Activated CD4-positive, alpha-beta T cell treated with anti-CD3 and anti-CD28 coated beads for 36 hours (primary cell): Measurements from ENCODE around the gene SMG9. TPM values are rescaled to one million over a fixed set of nuclear protein-coding genes. Genes with fewer than 3 reads are reported as not detected.
"Not testable (repeated sequence)": the region's sequence is repeated elsewhere in the genome, so short reads cannot be mapped to it uniquely, and the experiment has no call there.

Experiments
- ATAC-seq: fragments of 200-7000 bp; cut with Tn5 transposase; one replicate; pipeline ENCODE4 v1.10.0; 2021; ENCODE audit warnings: mild to moderate bottlenecking, moderate library complexity
- CTCF ChIA-PET: fragments of 350-600 bp; sonication (Branson Sonifier 250); formaldehyde crosslinking; loops from one replicate; lab custom pipeline; 2021; ENCODE audit warnings: antibody characterized with exemption; lab: Charles Lee
- POLR2A ChIA-PET: fragments of 350-600 bp; sonication (Branson Sonifier 250); formaldehyde crosslinking; loops from one replicate; lab custom pipeline; 2021; ENCODE audit warnings: antibody characterized with exemption, inconsistent platforms; lab: Charles Lee
- DNase-seq: peaks from one replicate; pipeline ENCODE4 v3.0.0-alpha.2; 2020
- H3K27ac Mint-ChIP-seq: one replicate; pipeline ENCODE4 v1.8.0; 2021; ENCODE audit warnings: mixed read lengths
- H3K27me3 Mint-ChIP-seq: one replicate; pipeline ENCODE4 v1.8.0; 2021; ENCODE audit warnings: mixed read lengths
- H3K36me3 Mint-ChIP-seq: one replicate; pipeline ENCODE4 v1.8.0; 2021; ENCODE audit warnings: low read depth, mixed read lengths
- H3K4me1 Mint-ChIP-seq: one replicate; pipeline ENCODE4 v1.8.0; 2021; ENCODE audit warnings: mixed read lengths
- H3K4me3 Mint-ChIP-seq: one replicate; pipeline ENCODE4 v1.8.0; 2021; ENCODE audit warnings: mild to moderate bottlenecking, moderate library complexity, mixed read lengths
- H3K9me3 Mint-ChIP-seq: one replicate; pipeline ENCODE4 v1.8.0; 2021; ENCODE audit warnings: low read depth, mixed read lengths
- intact Hi-C, 2 experiments: fragments of 100-400 bp; cut with DNase I in 1 of 2; cut with micrococcal nuclease in 1 of 2; formaldehyde crosslinking; loops; one replicate each; pipeline versions ENCODE4 v1.14.2 to v1.15.1; 2022 to 2024; cut with DNase I, micrococcal nuclease
- total RNA-seq, 2 experiments: library from RNA; stranded (reverse); gene quantifications; one replicate each; pipeline ENCODE4 v1.2.3, GENCODE V29; 2021

The SMG9 gene
- total RNA-seq, 2 experiments from 2014 or later = 64.4 to 65.2 TPM

DNA sequence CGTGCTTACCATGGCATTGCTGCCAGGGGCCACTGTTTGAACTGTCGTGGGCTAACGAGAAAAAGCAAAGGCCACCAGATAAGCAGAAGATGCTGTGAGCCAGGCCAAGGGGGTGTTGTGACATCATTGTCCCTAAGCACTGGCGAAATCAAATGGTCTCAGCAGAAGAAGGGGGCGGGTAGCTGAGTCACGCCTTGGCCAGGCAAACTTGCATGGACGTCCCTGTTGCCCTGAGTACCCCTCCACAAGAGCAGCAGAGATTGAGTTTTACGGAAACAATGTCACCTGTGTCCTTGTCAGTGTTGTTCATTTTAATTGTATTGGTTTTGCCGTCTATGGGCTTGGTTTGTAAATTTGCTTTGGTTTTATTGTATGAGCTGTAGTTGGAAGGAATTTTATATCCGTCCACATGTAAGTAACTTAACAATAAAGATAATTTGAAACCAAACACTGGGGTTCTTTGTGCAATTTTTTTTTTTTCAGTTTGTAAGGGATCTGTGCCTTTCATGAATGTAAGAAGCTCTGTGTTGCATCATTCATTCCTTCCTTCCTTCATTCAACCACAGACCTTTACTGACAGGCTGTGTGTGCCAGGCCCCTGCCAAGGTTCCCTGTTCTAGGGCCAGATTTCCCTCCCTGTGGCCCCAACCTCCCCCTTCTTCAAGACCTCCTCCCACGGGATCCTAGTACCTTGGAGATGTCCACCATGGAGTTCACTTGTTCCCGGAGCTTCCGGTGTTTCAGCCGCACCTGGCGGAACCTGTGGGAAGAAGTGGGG is 13.7 kb upstream of the SMG9 start:
- peaks cover 57% of the 10 kb centered on the region for H3K4me1 Mint-ChIP-seq

DNA sequence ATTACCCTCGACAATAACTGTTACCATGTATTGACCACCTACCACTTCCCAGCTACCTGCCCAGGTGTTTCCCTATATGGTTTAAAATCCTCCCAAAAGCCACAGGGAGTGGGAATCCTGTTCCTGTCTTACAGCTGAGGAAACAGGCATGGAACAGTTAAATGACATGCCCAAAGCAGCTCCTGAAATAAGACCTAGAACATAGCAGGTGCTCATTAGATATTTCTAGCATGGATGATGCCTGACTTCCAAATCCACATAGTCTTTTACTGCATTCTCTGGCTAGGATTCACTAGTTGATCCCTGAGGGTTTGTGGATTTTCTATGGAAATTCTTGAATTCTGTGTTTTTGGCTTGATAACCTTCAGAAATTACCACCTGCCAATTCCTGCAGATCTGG is 13.1 kb upstream of the SMG9 start:
- peak overlapping the region; percentile 97 for H3K27ac Mint-ChIP-seq
- intact Hi-C loops = loop anchor here in 1 of 2 experiments (5.0 kb wide), 2 partner anchors 984 to 1691 kb away; partner anchors contain the start of gene ZNF574
- ChIA-PET CTCF (interaction anchor here (0.6 to 6.9 kb wide), 7 partner anchors 9 to 212 kb away, joined by 3 to 94 read pairs (median 5); partner anchors contain the start of gene SMG9), POLR2A (interaction anchor here (1.6 to 3.3 kb wide), 2 partner anchors 10 to 13 kb away, joined by 3 to 41 read pairs; partner anchors contain the start of gene SMG9)
- no peak overlapping the region for H3K4me3 Mint-ChIP-seq
- DNase-seq (no peak), ATAC-seq (no peak)
- H3K4me1 Mint-ChIP-seq = peaks cover 63% of the 10 kb centered on the region
- no peaks in the 10 kb centered on the region for H3K9me3 Mint-ChIP-seq
- H3K36me3 Mint-ChIP-seq = peaks cover 84% of the 10 kb centered on the region
- H3K27me3 Mint-ChIP-seq = no peaks in the 10 kb centered on the region

More for the DNA sequence above, 13.7 kb upstream of the SMG9 start:
- Mint-ChIP-seq H3K36me3 (peaks cover 86% of the 10 kb centered on the region), H3K9me3 (no peaks in the 10 kb centered on the region), H3K27me3 (no peaks in the 10 kb centered on the region), H3K4me3 (no peak overlapping the region), H3K27ac (peak overlapping the region; percentile 35)
- DNase-seq (no peak), ATAC-seq (no peak)
- intact Hi-C loops = loop anchor here in 1 of 2 experiments (5.0 kb wide), 2 partner anchors 984 to 1691 kb away; partner anchors contain the start of gene ZNF574
- POLR2A ChIA-PET = interaction anchor here (1.6 kb wide), 1 partner anchor 9 kb away, joined by 3 read pairs; no protein-coding TSS in a partner anchor
- CTCF ChIA-PET = interaction anchor here (0.5 to 6.9 kb wide), 5 partner anchors 8 to 1216 kb away, joined by 3 to 94 read pairs (median 17); partner anchors contain the start of gene SMG9

DNA sequence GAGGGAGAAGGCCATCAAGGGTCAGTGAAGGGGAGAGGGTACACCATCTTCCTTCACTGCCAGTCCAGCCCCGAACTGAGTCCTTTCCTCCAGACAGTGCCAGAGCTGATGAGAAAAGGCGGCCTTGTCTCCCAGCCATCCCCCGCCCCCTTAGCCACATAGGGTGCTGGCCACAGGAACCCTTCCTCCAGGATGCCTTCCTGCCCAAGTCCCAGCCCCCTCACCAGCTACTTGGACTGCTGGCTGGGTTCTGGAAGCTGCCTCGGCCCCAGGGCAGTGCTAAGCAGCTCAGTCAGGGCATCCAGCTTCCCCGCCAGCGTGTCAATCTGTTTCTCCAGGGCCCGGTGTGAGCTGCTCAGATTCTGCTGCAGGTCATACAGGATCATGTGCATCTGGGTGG is 12.6 kb upstream of the SMG9 start:
- Mint-ChIP-seq H3K27ac (peak overlapping the region; percentile 97), H3K9me3 (no peaks in the 10 kb centered on the region), H3K27me3 (no peaks in the 10 kb centered on the region), H3K4me3 (no peak overlapping the region), H3K36me3 (peaks cover 81% of the 10 kb centered on the region), H3K4me1 (peaks cover 68% of the 10 kb centered on the region)
- DNase-seq (no peak), ATAC-seq (no peak)
- ChIA-PET POLR2A (interaction anchor here (1.1 to 3.3 kb wide), 3 partner anchors 9 to 13 kb away, joined by 3 to 41 read pairs (median 3); partner anchors contain the start of gene SMG9), CTCF (interaction anchor here (0.6 to 6.9 kb wide), 11 partner anchors 9 to 242 kb away, joined by 3 to 94 read pairs (median 5); partner anchors contain the start of genes KCNN4, SMG9 and ZNF283)
- intact Hi-C loops = loop anchor here in 1 of 2 experiments (5.0 kb wide), 2 partner anchors 985 to 1690 kb away; partner anchors contain the start of gene ZNF574

DNA sequence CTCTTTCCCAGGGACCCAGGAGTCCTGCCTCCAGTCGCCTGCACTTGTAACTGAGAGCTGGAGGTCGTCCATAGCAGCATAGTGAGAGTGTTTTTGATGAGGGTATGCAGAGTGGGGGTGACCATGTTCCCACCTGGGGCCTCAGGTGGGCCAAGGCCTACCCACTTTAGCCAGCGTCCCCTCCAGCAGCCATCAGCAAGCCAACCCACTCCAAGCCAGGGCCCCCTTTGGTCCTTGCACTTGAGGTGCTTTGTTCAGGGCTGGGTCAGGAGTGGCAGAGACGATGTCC is 11.9 kb upstream of the SMG9 start:
- Mint-ChIP-seq H3K4me3 (peak overlapping the region; percentile 47), H3K27ac (peak overlapping the region; percentile 97), H3K4me1 (peaks cover 71% of the 10 kb centered on the region), H3K9me3 (no peaks in the 10 kb centered on the region), H3K27me3 (no peaks in the 10 kb centered on the region), H3K36me3 (peaks cover 76% of the 10 kb centered on the region)
- intact Hi-C loops = loop anchor here in 1 of 2 experiments (1.0 to 5.0 kb wide), 3 partner anchors 44 to 1689 kb away; partner anchors contain the start of gene ZNF574
- ATAC-seq (no peak), DNase-seq (no peak)
- ChIA-PET CTCF (interaction anchor here (0.9 to 6.9 kb wide), 14 partner anchors 10 to 327 kb away, joined by 3 to 94 read pairs (median 6); partner anchors contain the start of genes IRGQ, KCNN4, SMG9 and ZNF283), POLR2A (interaction anchor here (1.0 to 3.3 kb wide), 4 partner anchors 10 to 15 kb away, joined by 3 to 41 read pairs (median 6); partner anchors contain the start of gene SMG9)

DNA sequence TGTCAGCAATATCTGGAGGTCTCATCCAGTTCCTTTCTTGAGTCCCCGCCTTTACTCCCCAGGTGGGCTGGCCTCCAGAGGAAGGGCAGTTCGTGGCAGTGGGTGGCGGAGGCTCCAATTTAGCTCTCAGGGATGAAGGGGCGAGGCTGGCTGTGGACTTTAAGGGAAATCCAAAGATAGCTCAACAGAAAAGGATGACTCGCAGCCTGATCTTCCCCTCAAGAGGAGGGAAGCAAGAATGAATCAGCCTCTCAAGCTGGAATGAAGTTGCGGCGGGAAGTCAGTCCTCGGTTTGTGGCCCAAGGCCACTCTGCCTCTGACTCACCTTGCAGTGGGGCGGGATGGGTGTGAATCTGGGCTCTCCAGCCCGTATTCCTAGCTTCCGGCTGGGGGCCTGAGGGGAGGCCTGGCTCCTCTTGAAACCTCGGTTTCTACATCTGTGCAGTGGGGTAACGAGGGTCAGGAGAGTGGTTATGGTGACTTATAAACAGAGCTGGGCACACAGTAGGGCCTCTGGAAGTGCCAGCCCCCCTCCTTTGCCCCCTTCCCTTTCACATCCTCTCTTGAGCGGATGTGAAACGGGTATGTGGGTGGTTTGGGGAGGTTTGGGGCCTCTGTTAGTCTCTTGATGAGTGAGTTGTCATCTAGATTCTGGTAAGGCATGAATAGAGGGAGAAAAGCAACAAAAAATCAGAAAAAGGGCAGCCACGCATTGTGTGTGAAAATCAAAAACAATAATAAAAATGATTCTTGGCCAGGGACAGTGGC is 10.5 kb upstream of the SMG9 start:
- ChIA-PET CTCF (interaction anchor here (0.6 to 6.9 kb wide), 20 partner anchors 11 to 245 kb away, joined by 3 to 94 read pairs (median 6); partner anchors contain the start of genes IRGQ, KCNN4, PLAUR and SMG9), POLR2A (interaction anchor here (0.5 to 3.3 kb wide), 7 partner anchors 11 to 330 kb away, joined by 3 to 41 read pairs (median 7); partner anchors contain the start of genes KCNN4 and SMG9)
- Mint-ChIP-seq H3K4me1 (peaks cover 71% of the 10 kb centered on the region), H3K9me3 (no peaks in the 10 kb centered on the region), H3K4me3 (peak overlapping the region; percentile 47), H3K27me3 (no peaks in the 10 kb centered on the region), H3K36me3 (peaks cover 64% of the 10 kb centered on the region), H3K27ac (peak overlapping the region; percentile 97)
- DNase-seq (peak; percentile 92), ATAC-seq (peak; percentile 81)
- intact Hi-C loops = loop anchor here (1.0 to 5.0 kb wide), 9 partner anchors 11 to 1688 kb away; partner anchors contain the start of genes SMG9 (in 2 of the 2) and ZNF574 (in 1 of the 2)

DNA sequence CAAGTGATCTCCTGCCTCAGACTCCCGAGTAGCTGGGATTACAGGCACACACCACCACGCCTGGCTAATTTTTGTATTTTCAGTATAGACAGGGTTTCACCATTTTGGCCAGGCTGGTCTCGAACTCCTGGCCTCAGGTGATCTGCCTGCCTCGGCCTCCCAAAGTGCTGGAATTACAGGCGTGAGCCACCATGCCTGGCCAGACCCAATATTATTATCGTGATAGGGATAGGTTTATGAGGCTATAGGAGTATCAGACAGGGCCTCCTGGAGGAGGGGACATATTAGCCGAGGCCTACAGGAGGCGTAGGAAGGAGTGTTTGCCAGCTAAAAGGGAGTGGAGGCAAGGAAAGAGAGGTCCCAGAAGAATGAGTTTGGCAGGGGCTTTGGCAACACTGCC is 9.9 kb upstream of the SMG9 start:
- ChIA-PET CTCF (interaction anchor here (0.8 to 6.9 kb wide), 13 partner anchors 10 to 245 kb away, joined by 3 to 94 read pairs (median 8); partner anchors contain the start of genes IRGQ, KCNN4, PLAUR and SMG9), POLR2A (interaction anchor here (0.5 to 3.3 kb wide), 6 partner anchors 10 to 329 kb away, joined by 3 to 41 read pairs (median 6); partner anchors contain the start of genes KCNN4 and SMG9)
- not testable (repeated sequence) for H3K9me3 Mint-ChIP-seq, DNase-seq, ATAC-seq, H3K27me3 Mint-ChIP-seq
- intact Hi-C loops = loop anchor here (1.0 to 5.0 kb wide), 9 partner anchors 10 to 1687 kb away; partner anchors contain the start of genes SMG9 (in 2 of the 2) and ZNF574 (in 1 of the 2)
- H3K4me1 Mint-ChIP-seq = peaks cover 70% of the 10 kb centered on the region
- peaks cover 58% of the 10 kb centered on the region for H3K36me3 Mint-ChIP-seq
- H3K4me3 Mint-ChIP-seq = peak overlapping the region; percentile 47
- peak overlapping the region; percentile 97 for H3K27ac Mint-ChIP-seq

DNA sequence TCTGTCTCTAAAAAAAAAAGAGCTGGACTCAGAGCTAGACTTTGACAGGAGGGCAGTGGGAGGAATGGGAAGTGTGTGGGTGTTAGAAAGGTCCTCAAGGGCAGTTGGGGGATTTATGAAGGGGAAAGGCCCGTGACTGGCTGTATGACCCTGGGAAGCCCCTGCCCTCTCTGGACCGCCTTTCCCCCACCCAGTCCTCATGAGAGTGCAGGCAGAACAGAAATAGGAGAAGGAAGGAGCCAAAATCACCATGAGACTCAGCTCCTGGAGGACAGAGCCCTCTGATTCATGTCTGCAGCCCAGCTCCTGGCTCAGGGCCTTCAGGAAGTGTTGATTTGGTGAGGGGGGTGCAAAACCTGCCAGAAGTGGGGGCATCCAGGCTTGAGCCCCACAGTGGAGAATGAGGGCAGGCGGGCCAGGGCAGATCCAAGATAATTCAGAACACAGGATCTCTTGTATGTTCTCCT is 8.7 kb upstream of the SMG9 start:
- H3K4me3 Mint-ChIP-seq = peak overlapping the region; percentile 7
- peaks cover 73% of the 10 kb centered on the region for H3K4me1 Mint-ChIP-seq
- ATAC-seq = no peak
- no peaks in the 10 kb centered on the region for H3K9me3 Mint-ChIP-seq
- CTCF ChIA-PET = interaction anchor here (0.7 to 6.9 kb wide), 6 partner anchors 9 to 62 kb away, joined by 3 to 94 read pairs (median 6); partner anchors contain the start of gene SMG9
- POLR2A ChIA-PET = interaction anchor here (0.6 to 0.8 kb wide), 2 partner anchors 10 to 245 kb away, joined by 3 read pairs; no protein-coding TSS in a partner anchor
- peak overlapping the region; percentile 86 for H3K27ac Mint-ChIP-seq
- H3K36me3 Mint-ChIP-seq = peaks cover 46% of the 10 kb centered on the region
- intact Hi-C loops = no loop called here
- peak; percentile 36 for DNase-seq
- no peaks in the 10 kb centered on the region for H3K27me3 Mint-ChIP-seq

DNA sequence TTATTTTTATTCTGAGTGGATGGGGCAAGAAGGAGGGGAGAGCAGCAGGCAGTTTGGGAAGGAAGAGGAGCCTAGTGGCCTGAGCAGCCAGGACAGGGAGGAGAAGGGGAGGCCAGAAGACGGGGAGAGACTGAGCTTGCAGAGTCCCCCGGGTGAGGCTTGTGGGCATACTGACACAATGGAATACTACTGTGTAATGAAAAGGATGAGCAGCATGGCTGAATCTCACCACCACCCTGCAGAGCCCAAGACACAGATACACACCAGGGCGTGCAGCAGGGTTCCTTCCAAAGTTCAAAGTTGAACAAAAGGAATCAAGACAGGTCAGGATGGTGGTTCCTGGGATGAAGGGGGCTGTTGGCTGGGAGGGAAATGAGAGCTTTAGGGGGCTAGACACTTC is 8.1 kb upstream of the SMG9 start:
- Mint-ChIP-seq H3K27ac (peak overlapping the region; percentile 77), H3K4me3 (no peak overlapping the region), H3K27me3 (no peaks in the 10 kb centered on the region), H3K9me3 (no peaks in the 10 kb centered on the region), H3K36me3 (peaks cover 44% of the 10 kb centered on the region), H3K4me1 (peaks cover 73% of the 10 kb centered on the region)
- DNase-seq (no peak), ATAC-seq (no peak)
- intact Hi-C loops = no loop called here
- ChIA-PET POLR2A (no interaction called here), CTCF (interaction anchor here (0.7 to 6.9 kb wide), 9 partner anchors 9 to 94 kb away, joined by 3 to 94 read pairs (median 5); partner anchors contain the start of gene SMG9)

DNA sequence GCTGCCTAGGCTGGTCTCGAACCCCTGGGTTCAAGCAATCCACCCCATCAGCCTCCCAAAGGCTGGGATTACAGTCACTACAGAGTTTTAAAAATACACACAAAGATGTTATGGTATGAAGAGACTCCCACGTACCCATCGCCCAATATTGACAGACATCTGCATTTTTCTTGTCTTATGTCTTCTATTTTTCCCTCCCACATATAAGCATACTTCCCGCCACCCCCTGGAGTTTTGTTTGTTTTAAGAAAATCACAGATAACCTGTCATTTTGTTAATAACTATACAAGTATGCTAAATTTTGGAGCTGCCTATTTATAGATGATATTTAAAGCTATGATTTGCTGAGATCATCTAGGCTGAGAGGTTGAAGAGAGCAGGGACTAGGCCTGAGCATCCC is 6.2 kb upstream of the SMG9 start:
- Mint-ChIP-seq H3K27me3 (no peaks in the 10 kb centered on the region), H3K4me1 (peaks cover 73% of the 10 kb centered on the region), H3K27ac (no peak overlapping the region), H3K9me3 (no peaks in the 10 kb centered on the region), H3K36me3 (peaks cover 41% of the 10 kb centered on the region), H3K4me3 (no peak overlapping the region)
- intact Hi-C loops = no loop called here
- ATAC-seq (no peak), DNase-seq (no peak)
- POLR2A ChIA-PET = no interaction called here
- CTCF ChIA-PET = interaction anchor here (1.5 kb wide), 1 partner anchor 9 kb away, joined by 5 read pairs; no protein-coding TSS in a partner anchor

DNA sequence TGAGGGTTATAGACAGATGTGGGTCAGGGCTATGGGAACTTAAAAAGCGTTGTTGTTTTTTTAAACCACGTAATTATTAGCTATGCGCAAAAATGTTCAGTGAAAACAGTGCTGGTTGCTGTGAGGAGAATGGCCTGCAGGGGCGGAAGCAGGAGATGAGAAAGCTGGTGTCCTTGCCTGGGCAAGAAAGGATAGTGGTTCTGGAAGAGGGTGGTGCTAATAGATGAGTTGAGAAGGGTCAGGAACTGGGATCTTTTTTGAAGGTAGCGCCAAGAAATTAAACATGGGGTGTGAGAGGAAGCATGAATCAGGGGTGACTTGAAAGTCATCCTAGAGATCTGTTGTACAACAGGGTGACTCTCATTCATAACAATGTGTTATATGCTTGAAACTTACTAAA is 4.8 kb upstream of the SMG9 start:
- Mint-ChIP-seq H3K4me1 (peaks cover 63% of the 10 kb centered on the region), H3K27me3 (no peaks in the 10 kb centered on the region), H3K27ac (peak overlapping the region; percentile 38), H3K9me3 (no peaks in the 10 kb centered on the region), H3K4me3 (no peak overlapping the region), H3K36me3 (peaks cover 45% of the 10 kb centered on the region)
- ChIA-PET POLR2A (no interaction called here), CTCF (interaction anchor here (1.6 kb wide), 1 partner anchor 14 kb away, joined by 5 read pairs; no protein-coding TSS in a partner anchor)
- ATAC-seq (no peak), DNase-seq (no peak)
- intact Hi-C loops = no loop called here
